ENCODE data around the gene LMNA.

LMNA gene

GRCh38 chr1:156144742-156145141 lies 30.2 kb downstream of the LMNA start:
- no peak for DNase-seq

DNA sequence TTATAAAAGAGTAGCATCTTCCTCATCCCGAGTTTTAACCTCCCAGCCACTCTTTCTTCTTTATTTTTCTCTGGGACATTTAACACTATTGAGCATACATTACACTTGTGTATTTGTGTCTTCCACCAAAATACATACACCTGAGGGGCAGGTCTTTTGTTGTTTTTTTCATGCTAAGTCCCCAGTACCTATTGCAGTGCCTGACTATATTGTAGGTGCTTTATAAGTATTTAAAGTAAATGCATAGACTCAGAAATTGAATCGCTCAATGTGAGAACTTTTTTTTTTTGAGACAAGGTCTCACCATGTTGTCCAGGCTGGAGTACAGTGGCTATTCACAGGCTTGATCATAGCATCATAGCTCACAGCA lies 31.1 kb downstream of the LMNA start:
- DNase-seq = no peak

- DNase-seq = peak; percentile 63
Observed at GRCh38 chr1:156146020-156146768, 31.7 kb downstream of the LMNA start.

DNA sequence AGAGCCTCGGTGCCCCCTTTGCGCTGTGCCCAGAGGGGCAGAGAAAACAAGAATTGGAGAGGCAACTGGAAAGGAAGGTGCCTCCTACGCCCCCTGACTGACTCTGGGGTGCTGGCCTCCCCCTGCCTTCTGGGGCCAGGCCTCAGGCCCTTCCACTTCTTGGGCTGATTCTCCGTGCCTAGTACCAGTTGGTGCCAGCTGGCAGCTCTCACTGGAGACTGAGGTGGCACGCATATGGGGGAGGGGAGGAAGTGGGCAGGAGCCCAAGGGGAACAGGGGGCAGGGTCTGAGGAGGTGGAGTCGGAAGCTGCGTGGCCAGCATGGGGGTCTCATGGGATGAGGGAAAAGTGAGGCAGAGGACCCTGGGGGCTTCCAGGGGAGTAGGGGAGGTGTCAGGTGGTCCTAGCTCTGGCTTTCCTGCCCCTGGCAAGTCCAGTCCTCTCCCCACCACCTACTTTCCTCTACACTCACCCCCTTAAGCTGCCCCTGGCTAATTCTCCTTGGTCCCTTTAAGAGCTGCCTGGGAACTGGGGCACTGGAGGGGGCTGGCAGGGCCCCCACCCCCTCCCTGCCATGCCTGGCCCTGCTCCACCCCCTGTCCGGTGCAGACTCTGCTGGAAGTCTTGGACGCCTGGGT lies 32.4 kb downstream of the LMNA start:
- DNase-seq = no peak

DNA sequence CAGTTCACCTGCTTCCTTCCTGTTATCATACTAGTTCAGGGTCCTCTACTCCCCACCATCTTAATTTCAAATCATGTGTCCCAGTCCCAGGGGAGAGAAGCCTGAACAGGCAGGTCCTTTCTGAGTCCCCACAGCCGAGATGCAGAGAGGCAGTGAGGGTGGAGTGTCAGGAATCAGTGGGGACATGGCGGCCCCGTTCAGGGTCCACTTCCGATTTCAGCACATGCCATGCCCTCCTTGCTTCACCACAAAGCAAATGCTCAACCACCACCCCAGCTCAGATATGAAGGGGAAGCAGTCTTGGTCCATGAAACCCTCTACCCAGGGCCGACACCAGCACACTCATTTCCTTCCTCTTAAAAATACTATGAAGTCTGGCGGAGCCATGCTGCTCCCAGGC lies 33.7 kb downstream of the LMNA start:
- DNase-seq = no peak

- no peak for DNase-seq
Observed at GRCh38 chr1:156149374-156150332, 35.1 kb downstream of the LMNA start.

GRCh38 chr1:156150333-156151011 lies 36.0 kb downstream of the LMNA start:
- no peak for DNase-seq

DNA sequence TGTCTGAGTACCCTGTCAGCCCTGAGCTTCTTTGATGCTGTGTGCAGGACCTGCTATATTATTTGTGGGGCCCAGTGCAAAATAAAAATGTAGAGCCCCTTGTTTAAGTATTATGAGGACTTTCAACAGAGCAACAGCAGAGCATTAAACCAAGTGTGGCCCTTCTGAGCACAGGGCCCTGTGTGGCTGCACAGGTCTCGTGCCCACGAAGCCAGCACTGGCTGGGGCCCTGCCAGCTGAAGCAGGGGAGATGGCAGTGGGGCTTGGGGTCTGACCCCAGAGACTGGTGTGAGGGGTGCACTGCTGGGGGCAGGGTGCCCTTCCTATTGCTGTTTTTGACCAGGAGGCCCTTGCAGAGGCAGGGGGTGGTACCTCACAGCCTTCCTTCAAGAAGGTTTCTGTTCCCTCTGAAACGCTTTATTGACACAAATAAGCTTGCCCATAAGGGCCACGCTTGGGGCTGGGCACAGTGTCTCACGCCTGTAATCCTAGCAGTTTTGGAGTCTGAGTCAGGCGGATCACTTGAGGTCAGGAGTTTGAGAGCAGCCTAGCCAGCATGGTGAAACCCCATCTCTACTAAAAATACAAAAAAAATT lies 36.7 kb downstream of the LMNA start:
- DNase-seq = no peak

DNA sequence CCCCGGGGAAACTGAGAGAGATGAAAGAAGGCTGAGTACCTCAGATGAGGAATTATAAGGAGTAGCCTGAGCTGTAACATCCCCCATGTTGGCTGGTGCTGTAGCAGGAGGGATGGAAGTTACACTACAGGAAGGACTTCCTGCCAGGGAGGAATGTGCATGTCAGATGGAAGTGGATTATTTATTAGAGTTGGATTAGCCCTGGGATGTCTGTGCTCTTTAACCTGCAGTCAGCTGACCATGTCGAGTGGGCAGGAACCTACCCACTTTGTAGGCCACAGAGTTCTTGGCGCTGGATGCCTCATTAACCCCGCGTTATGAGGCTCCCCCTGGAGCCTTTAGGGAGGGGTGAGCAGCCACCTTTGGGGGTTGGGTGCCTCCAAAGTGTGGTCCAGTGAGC lies 38.1 kb downstream of the LMNA start:
- no peak for DNase-seq

GRCh38 chr1:156153362-156153761 lies 38.9 kb downstream of the LMNA start, which contains the start of gene SEMA4A:
Gene SEMA4A, plus strand, starts transcription at chr1:156153585. Its CDS starts 994 bp downstream, at chr1:156154579.
- DNase-seq = no peak

- no peak for DNase-seq
Observed at GRCh38 chr1:156154317-156154749, 39.8 kb downstream of the LMNA start.

GRCh38 chr1:156155756-156156510 lies 41.4 kb downstream of the LMNA start:
- DNase-seq = no peak

DNA sequence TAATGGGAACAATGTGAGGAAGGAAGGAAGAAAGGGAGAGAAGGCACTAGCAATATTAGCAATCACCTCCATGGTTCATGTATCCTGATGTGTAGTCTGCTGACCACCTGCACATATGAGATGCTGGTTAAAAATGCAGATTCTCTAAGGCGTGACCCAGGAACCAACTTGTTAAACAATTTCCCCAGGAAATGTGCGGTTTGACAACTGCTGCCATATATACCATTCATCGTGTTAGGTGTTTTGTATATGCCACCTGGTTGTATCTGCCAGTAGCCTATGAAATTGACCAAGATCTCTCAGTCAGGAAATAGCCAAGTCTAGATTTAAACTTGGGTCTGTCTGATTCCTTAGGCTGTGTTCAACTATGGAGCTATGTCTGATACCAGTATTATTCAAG lies 43.0 kb downstream of the LMNA start:
- DNase-seq = no peak

DNA sequence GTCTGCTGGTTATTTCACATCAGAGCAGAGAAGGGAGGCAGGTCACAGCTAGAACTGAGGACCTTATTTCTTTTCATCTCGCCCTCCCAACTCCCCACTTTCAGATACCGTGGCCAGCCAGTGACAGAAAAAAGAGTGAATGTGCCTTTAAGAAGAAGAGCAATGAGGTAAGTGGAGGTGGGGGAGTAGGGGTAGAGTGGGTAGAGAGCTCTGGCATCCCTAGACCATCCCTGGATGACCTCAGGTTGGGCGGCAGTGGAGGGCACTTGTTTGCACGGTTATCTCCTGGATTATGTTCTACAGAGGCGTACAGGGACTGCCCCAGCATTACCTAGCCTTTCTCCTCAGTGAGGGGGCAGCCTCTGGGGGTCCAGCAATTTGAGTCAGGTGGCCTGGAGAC lies 43.5 kb downstream of the LMNA start:
- no peak for DNase-seq

GRCh38 chr1:156160000-156160742 lies 45.7 kb downstream of the LMNA start:
- DNase-seq = no peak

- DNase-seq = no peak
Observed at GRCh38 chr1:156160743-156161171, 46.2 kb downstream of the LMNA start.

GRCh38 chr1:156162430-156163037 lies 48.0 kb downstream of the LMNA start:
- DNase-seq = no peak

GRCh38 chr1:156163712-156164111 lies 49.2 kb downstream of the LMNA start:
- no peak for DNase-seq

DNA sequence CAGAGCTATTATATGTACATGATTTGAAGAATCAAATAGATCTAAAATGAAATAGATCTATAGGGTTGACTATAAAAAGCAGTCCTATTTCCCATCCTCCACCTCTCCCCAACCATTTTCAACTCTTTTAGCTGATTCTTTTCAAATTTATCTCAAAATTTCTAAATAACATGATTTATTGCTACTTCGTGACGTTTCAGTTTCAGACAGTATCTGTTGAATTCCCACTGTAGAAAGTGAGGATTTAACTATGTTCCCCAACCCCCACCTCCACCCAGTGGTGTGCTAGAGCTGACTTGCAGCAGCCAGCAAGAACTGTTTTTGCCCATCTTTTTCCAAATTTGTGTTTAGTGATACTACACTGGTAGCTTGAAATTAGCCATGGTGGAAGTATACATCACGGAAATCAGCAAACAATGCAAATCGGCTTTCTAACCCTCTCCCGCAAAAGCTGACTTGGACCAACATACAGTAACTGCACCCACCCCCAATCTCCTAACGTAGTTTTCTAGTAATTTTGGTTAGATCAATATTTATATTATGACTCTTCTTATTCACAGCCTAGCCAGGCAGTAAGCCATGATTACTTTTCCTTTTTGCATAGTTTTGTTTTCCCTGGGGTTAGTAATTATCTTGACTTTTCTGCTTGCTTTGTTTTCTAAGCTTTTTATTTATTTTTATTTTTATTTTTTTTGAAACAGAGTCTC lies 49.8 kb downstream of the LMNA start:
- DNase-seq = no peak

- no peak for DNase-seq
Observed at GRCh38 chr1:156165083-156165482, 50.6 kb downstream of the LMNA start.

Data from 8988T (cell line).